Inflammatory macrophage treated with lipopolysaccharide for 1 hour (primary cell): ENCODE data around the gene IGF1R.
A peak's percentile ranks its signal among the peaks of the same experiment; 100 is the strongest.

ENCODE experiments used
- DNase-seq, 2 donors: peaks; one replicate each; pipeline ENCODE4 v3.0.0-alpha.2; 2020 to 2022

IGF1R gene

GRCh38 chr15:98753726-98754656 is 105.7 kb downstream of the IGF1R start:
- no peak for DNase-seq

- DNase-seq = no peak
Measured at GRCh38 chr15:98754657-98755022, 106.3 kb downstream of the IGF1R start.

- DNase-seq = no peak
Measured at GRCh38 chr15:98755138-98755537, 106.8 kb downstream of the IGF1R start.

GRCh38 chr15:98755781-98756180 is 107.4 kb downstream of the IGF1R start:
- no peak for DNase-seq

GRCh38 chr15:98758224-98758623 is 109.9 kb downstream of the IGF1R start:
- DNase-seq = no peak

GRCh38 chr15:98759277-98759676 is 110.9 kb downstream of the IGF1R start:
- DNase-seq = no peak

- no peak for DNase-seq
Measured at GRCh38 chr15:98760112-98760826, 111.9 kb downstream of the IGF1R start.

- no peak for DNase-seq
Measured at GRCh38 chr15:98760975-98761374, 112.6 kb downstream of the IGF1R start.

GRCh38 chr15:98763179-98763578 is 114.8 kb downstream of the IGF1R start:
- DNase-seq = no peak

GRCh38 chr15:98764291-98764690 is 116.0 kb downstream of the IGF1R start:
- no peak for DNase-seq

GRCh38 chr15:98765610-98766009 is 117.3 kb downstream of the IGF1R start:
- DNase-seq = no peak

- DNase-seq = no peak
Measured at GRCh38 chr15:98767692-98768091, 119.4 kb downstream of the IGF1R start.

- DNase-seq = no peak
Measured at GRCh38 chr15:98769867-98770266, 121.5 kb downstream of the IGF1R start.

GRCh38 chr15:98770984-98771383 is 122.6 kb downstream of the IGF1R start:
- DNase-seq = no peak

GRCh38 chr15:98771541-98771940 is 123.2 kb downstream of the IGF1R start:
- no peak for DNase-seq

- no peak for DNase-seq
Measured at GRCh38 chr15:98772895-98773294, 124.6 kb downstream of the IGF1R start.

GRCh38 chr15:98773616-98774015 is 125.3 kb downstream of the IGF1R start:
- no peak for DNase-seq

- DNase-seq = peak in 1 of 2 donors; percentile 27
Measured at GRCh38 chr15:98774756-98775497, 126.6 kb downstream of the IGF1R start.

- no peak for DNase-seq
Measured at GRCh38 chr15:98775498-98776230, 127.3 kb downstream of the IGF1R start.

GRCh38 chr15:98776607-98777281 is 128.4 kb downstream of the IGF1R start:
- DNase-seq = no peak

GRCh38 chr15:98777426-98777825 is 129.1 kb downstream of the IGF1R start:
- no peak for DNase-seq
